HL-60 (cell line): ENCODE data around the gene PBX1.

Experiments
- CTCF ChIP-seq: IDR thresholded peaks from one replicate; pipeline ENCODE4 v1.5.1; 2011; ENCODE audit warnings: low read length, control low read depth, inconsistent platforms; ENCODE audit not compliant: insufficient read depth
- GABPA ChIP-seq: IDR thresholded peaks from 2 replicates; pipeline ENCODE4 v1.6.1; 2012; ENCODE audit warnings: low read depth
- POLR2AphosphoS5 ChIP-seq: IDR thresholded peaks from 2 replicates; pipeline ENCODE4 v1.6.1; 2012; ENCODE audit warnings: low read depth
- REST ChIP-seq: IDR thresholded peaks from 2 replicates; pipeline ENCODE4 v1.6.1; 2012; ENCODE audit warnings: low read depth; ENCODE audit not compliant: insufficient replicate concordance
- SPI1 ChIP-seq: IDR thresholded peaks from 2 replicates; pipeline ENCODE4 v1.6.1; 2012; ENCODE audit warnings: low read depth, mild to moderate bottlenecking, borderline replicate concordance

DNA sequence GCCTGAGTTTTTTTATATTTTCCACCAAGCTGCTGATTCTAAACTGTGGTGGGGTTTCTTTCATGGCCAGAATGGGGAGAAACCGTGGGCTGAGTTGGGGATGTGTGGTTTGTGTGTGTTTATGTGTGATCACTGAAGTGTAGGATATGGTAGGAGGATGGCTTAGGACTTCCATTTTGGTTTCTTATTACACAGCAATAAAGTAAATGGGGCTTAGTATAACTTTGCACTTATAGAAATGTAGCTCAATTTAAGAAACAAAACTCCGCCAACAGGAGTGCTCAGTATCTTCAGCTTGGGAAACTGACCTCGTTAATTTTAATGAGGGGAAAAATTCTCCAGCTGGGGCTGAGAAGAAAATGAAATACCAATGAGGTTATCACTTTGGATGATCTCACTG lies 77.8 kb downstream of the PBX1 start:
- TF ChIP-seq CTCF = no peak
- TF ChIP-seq GABPA = no peak
- TF ChIP-seq POLR2AphosphoS5 = no peak
- no peak for TF ChIP-seq SPI1
- no peak for TF ChIP-seq REST
